Measurements from ENCODE around the gene ABO.
"Not testable (repeated sequence)": the region's sequence is repeated elsewhere in the genome, so short reads cannot be mapped to it uniquely, and the experiment has no call there.

The ABO gene

GRCh38 chr9:133224762-133225161 is 50.2 kb downstream of the ABO start:
- no peak for DNase-seq (ENCODE audit: low spot score)

GRCh38 chr9:133223159-133223756 is 51.7 kb downstream of the ABO start:
- DNase-seq (ENCODE audit: low spot score): not testable (repeated sequence)

- not testable (repeated sequence) for DNase-seq (ENCODE audit: low spot score)
Observed at GRCh38 chr9:133221994-133222393, 53.0 kb downstream of the ABO start.

GRCh38 chr9:133221177-133221809 is 53.7 kb downstream of the ABO start:
- no peak for DNase-seq (ENCODE audit: low spot score)

GRCh38 chr9:133218049-133218975 is 56.7 kb downstream of the ABO start:
- DNase-seq (ENCODE audit: low spot score): not testable (repeated sequence)

GRCh38 chr9:133217333-133217988 is 57.5 kb downstream of the ABO start:
- not testable (repeated sequence) for DNase-seq (ENCODE audit: low spot score)

- DNase-seq (ENCODE audit: low spot score): not testable (repeated sequence)
Observed at GRCh38 chr9:133214276-133214675, 60.7 kb downstream of the ABO start.

GRCh38 chr9:133210609-133211008 is 64.4 kb downstream of the ABO start:
- DNase-seq (ENCODE audit: low spot score): no peak

- no peak for DNase-seq (ENCODE audit: low spot score)
Observed at GRCh38 chr9:133210202-133210532, 64.8 kb downstream of the ABO start.

- not testable (repeated sequence) for DNase-seq (ENCODE audit: low spot score)
Observed at GRCh38 chr9:133209327-133210201, 65.4 kb downstream of the ABO start.

GRCh38 chr9:133208880-133209300 is 66.1 kb downstream of the ABO start, which contains the start of gene OBP2B:
Gene OBP2B (minus strand): TSS chr9:133209250. CDS start chr9:133209199, 51 bp downstream.
- DNase-seq (ENCODE audit: low spot score): not testable (repeated sequence)

- not testable (repeated sequence) for DNase-seq (ENCODE audit: low spot score)
Observed at GRCh38 chr9:133208171-133208879, 66.7 kb downstream of the ABO start.

GRCh38 chr9:133207540-133208170 is 67.3 kb downstream of the ABO start:
- no peak for DNase-seq (ENCODE audit: low spot score)

- no peak for DNase-seq (ENCODE audit: low spot score)
Observed at GRCh38 chr9:133207021-133207531, 67.9 kb downstream of the ABO start.

- DNase-seq (ENCODE audit: low spot score): no peak
Observed at GRCh38 chr9:133205996-133206931, 68.7 kb downstream of the ABO start.

- not testable (repeated sequence) for DNase-seq (ENCODE audit: low spot score)
Observed at GRCh38 chr9:133205481-133205887, 69.5 kb downstream of the ABO start.
